Activated CD4-positive, alpha-beta T cell treated with anti-CD3 and anti-CD28 coated beads for 24 hours (primary cell): ENCODE measurements around the gene SIPA1.

Source experiments
- DNase-seq, 2 donors: peaks; one replicate each; pipeline ENCODE4 v3.0.0-alpha.2; 2020; ENCODE audit warnings: low read depth in 2 of 2

SIPA1 gene

GRCh38 chr11:65609665-65610064, 28.2 kb upstream of the SIPA1 start:
- DNase-seq, result no peak

- no peak for DNase-seq
Observed at GRCh38 chr11:65610404-65610803, 27.5 kb upstream of the SIPA1 start.

DNA sequence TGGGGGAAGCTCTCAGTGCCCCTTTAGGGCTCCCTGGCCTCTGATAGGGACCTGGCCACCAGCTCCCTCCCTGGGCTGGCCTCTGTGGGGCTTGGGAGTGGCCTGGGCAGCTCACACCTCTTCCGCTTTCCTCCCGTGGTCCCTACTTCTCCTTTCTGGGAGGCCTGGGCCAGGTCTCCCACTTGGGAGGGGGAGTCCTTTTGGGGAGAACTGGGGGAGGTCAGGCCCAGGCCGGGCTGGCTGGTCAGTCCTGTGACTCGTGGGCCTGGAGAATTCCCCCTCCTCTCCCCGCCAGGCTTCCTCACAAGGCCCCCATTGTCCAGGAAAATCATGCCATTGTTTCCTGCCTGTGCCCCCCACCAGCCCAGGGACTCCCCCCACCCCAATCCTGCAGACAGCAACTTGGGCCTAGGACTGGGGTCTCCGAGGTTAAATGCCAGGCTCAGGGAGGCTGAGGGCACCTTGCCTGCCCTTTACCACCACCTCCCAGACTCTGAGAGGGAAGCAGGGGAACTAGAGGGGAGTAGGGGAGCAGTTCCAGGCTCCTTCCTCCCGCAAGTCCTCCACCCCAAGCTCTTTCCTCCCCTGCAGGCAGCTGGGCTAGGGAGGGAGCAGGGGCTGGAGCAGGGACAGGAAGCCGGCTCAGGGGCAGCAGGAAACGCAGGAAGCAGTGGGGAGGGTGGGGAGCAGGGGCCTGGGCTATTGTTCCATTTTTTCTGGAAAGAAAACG, 26.7 kb upstream of the SIPA1 start:
- DNase-seq, result no peak

- no peak for DNase-seq
Observed at GRCh38 chr11:65611758-65612603, 25.9 kb upstream of the SIPA1 start.

DNA sequence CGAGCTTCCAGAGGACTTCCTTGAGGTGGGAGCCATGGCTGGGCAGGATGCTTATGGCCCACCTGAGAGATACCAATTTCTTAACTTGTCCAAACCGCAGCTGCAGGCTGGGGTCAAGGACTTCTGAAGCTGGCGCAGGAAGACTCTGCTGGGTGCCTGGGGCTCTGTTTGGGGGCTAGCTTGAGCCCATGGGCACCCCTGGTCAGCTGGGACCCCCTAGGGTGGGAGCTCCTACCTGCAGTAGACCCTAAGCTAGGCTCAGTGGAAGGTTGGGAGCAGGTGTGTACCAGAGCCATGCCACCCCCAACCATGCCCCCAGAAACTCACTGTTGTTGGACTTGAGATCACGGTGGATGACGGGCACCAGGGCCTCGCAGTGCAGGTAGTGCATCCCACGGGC, 25.2 kb upstream of the SIPA1 start:
- no peak for DNase-seq

DNA sequence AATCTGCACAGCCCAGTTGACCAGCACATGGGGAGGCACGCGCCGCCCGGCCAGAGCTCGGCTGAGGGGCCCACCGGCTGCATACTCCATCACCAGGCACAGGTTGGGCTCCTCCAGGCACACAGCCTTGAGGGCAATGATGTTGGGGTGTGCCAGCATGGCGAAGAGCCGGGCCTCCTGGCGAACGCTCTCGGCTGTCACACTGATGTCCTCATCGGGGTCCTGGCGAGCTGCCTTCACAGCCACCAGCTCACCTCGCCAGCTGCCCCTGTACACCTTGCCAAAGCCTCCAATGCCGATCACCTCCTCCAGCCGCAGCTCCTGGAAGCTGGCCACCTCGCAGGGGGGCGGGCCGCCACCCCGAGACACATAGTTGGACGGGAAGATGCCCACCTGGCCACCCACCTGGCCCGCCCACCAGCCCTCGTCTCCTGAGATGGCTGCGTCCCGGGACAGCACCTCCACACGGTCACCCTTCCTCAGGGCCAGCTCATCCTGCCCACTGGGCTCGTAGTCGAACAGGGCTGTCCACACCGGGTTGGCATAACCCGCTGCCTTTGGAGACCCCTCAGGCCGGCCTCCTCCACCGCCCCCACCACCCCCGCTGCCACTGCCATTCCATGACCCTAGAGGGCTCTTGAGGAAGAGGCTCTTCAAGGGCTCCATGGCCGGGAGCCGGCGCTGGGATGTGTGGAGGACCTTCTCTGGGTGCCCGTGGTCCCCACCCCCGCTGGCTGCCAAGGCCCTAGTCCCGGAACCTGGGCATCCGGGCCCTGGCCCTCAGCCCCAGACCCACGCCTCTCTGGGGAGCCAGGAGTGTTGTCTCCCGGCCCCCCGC, 24.6 kb upstream of the SIPA1 start:
- no peak for DNase-seq

GRCh38 chr11:65615229-65615949, 22.5 kb upstream of the SIPA1 start, which contains the start of gene PCNX3:
Gene PCNX3, plus strand, starts transcription at chr11:65615776. Its CDS starts 536 bp downstream, at chr11:65616312.
- DNase-seq, result peak; percentile 99 to 100

DNA sequence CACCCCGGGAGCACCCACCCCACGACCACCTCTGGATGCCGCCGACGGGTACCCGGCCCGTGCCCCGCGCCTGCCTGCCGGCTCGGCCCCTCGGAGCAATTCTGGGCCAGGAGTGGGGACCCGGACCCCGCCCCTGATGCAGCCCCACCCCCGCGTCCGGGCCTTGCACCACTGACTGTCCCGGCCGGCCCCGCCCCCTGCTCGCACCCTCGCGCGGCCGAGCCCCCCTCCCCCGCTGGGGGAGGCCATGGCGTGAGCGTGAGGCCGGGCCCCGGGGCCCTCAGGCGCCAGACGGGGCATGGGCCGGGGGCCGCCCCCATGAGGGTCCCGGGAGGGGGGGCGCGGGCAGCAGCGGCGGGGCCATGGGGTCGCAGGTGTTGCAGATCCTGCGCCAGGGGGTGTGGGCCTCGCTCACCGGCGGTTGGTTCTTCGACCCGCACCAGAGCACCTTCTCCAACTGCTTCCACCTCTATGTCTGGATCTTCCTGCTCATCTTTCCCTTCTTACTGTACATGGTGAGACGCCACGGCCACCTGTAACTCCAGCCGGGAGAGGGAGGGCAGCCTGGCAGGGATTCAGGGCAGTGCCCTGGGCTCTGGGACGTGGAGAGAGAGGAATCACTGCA, 21.8 kb upstream of the SIPA1 start:
- DNase-seq, result peak in 1 of 2 donors; percentile 46

- no peak for DNase-seq
Observed at GRCh38 chr11:65616575-65617001, 21.3 kb upstream of the SIPA1 start.

GRCh38 chr11:65617136-65617850, 20.6 kb upstream of the SIPA1 start:
- no peak for DNase-seq

DNA sequence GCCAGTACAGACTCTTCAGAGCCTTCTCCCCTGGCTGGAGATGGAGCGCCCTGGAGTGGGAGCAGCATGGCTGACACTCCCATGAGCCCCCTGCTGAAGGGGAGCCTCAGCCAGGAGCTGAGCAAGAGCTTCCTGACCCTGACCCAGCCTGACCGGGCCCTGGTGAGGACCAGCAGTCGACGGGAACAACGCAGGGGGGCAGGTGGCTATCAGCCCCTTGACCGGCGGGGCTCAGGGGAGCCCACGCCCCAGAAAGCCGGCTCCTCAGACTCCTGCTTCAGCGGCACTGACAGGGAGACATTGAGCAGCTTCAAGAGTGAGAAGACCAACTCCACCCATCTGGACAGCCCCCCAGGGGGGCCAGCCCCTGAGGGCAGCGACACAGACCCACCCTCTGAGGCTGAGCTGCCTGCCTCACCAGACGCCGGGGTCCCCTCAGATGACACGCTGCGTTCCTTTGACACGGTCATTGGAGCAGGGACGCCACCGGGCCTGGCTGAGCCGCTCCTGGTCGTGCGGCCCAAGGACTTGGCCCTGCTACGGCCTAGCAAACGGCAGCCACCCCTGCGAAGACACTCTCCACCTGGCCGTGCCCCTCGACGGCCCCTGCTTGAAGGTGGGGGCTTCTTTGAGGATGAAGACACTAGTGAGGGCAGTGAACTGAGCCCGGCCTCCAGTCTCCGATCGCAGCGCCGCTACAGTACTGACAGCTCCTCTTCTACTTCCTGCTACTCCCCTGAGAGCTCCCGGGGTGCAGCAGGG, 19.7 kb upstream of the SIPA1 start:
- no peak for DNase-seq

DNA sequence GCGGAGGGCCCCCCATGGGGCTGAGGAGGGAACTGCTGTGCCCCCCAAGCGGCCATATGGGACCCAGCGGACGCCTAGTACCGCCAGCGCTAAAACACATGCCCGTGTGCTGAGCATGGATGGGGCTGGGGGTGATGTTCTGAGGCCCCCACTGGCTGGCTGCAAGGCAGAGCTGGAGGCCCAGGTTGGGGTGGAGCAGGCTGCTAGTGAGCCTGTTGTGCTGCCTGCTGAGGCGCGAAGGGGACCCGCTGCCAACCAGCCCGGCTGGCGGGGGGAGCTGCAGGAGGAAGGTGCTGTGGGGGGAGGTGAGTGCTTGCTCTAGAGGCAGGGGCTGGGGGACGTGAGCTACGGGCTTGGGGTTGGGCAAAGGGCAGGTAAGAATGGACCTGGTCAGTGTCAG, 19.1 kb upstream of the SIPA1 start:
- no peak for DNase-seq

DNA sequence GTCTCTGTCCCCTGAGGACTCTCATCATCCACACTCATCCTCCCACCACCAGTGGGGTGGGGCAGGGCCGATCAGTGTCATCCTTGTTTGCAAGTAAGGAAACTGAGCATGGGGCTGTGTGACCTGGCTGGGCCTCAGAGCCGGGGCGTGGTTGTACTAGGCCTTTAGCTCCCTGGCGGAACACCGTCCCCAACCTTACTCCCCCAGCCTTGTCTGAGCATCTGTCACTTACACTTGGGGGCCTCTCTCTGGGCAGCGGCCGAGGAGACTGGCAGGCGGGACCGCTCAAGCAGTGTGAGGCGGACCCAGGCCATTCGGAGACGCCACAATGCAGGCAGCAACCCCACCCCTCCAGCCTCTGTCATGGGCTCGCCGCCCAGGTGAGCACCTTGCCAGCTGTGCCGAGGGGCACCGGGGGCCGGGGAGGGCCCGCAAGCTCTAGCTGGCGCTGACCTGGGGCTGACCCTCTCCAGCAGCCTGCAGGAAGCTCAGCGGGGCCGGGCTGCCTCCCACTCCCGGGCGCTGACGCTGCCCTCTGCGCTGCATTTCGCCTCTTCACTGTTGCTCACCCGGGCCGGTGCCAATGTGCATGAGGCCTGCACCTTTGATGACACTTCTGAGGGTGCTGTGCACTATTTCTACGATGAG, 18.5 kb upstream of the SIPA1 start:
- DNase-seq, result no peak

- DNase-seq, result no peak
Observed at GRCh38 chr11:65620666-65621065, 17.2 kb upstream of the SIPA1 start.

DNA sequence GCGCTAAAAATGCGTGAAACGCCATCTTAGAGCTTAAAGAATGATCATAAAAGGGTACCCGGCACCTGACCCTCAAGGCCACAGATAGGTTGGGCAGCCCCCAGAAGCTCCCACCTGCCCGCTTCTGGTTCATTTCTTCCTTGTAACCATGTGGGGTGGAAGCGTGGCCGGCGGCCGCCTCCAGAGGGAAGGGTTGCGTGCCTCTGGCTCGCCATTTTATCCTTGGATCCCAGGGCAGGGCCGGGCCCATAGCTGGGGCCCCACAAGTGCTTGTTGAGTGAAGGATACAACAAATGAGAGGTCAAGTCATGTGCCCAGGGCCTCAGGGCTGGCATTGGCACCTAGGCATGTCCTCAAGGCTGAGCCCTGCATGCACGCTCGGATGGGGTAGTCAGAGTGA, 16.4 kb upstream of the SIPA1 start:
- DNase-seq, result no peak

DNA sequence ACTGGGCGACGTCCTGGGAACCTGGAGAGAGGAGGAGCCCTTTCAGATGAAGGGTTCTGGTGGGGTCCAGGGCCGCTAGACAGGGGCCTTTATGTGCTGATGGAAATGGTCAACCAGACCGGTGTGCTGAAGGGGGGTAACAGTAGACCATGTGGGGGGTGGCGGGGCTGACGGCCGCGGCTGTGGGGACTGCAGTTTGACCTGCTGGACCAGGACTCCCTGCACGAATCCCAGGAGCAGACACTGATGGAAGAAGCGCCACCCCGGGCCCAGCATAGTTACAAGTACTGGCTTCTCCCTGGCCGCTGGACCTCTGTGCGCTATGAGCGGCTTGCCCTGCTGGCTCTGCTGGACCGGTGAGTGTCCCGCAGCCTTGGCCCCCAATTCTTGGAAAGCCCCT, 15.9 kb upstream of the SIPA1 start:
- no peak for DNase-seq

DNA sequence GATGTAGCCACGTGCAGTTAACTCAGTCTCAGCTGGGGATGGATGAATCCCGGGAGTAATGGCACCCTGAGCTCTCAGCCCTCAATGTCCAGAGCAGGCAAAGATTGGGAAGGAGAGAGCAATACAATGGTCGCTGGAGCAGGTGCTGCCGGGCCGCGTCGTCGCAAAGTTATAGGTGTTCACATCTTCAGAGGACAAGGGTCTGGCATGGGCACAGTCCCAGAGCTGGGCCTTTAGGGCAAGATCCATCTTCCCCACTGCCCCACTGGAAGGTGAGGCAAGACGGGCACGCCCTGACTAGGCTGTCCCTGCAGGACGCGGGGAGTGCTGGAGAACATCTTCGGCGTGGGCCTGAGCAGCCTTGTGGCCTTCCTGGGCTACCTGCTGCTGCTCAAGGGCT, 14.7 kb upstream of the SIPA1 start:
- DNase-seq, result no peak

- no peak for DNase-seq
Observed at GRCh38 chr11:65623852-65624616, 13.9 kb upstream of the SIPA1 start.
